Activated CD4-positive, alpha-beta T cell treated with anti-CD3 and anti-CD28 coated beads, Interleukin-2, amount 50 U/mL, for 24 hours (primary cell): ENCODE data around the gene PARP4.
"Not testable (repeated sequence)": the region's sequence is repeated elsewhere in the genome, so short reads cannot be mapped to it uniquely, and the experiment has no call there.

Experiments used
- DNase-seq, 2 donors: peaks; one replicate each; pipeline ENCODE4 v3.0.0-alpha.2; 2020; ENCODE audit warnings: low read depth in 1 of 2, low spot score in 1 of 2

Gene PARP4

GRCh38 chr13:24371273-24371672 lies 141.3 kb downstream of the PARP4 start:
- DNase-seq = not testable (repeated sequence)
